Cardiac muscle cell (in vitro differentiated cells and primary cell): Measurements from ENCODE around the gene RERG. TPM values are rescaled to one million over a fixed set of nuclear protein-coding genes. Genes with fewer than 3 reads are reported as not detected.

Experiments used
- DNase-seq, 2 donors: peaks; one replicate each; pipeline versions ENCODE4 v3.0.0 to v3.0.0-alpha.2; 2010 to 2017; ENCODE audit warnings: low read depth in 1 of 2, low spot score in 1 of 2
- H3K27ac ChIP-seq: fragments of 200-600 bp; sonication (generic); 2 replicates; pipeline ENCODE4 v1.5.1; 2016
- H3K27me3 ChIP-seq: fragments of 200-600 bp; sonication (generic); 2 replicates; pipeline ENCODE4 v1.6.0; 2016; ENCODE audit warnings: control low read depth
- H3K36me3 ChIP-seq: fragments of 200-600 bp; sonication (generic); 2 replicates; pipeline ENCODE4 v1.5.1; 2016; ENCODE audit warnings: control low read depth
- H3K4me1 ChIP-seq: fragments of 200-600 bp; sonication (generic); 2 replicates; pipeline ENCODE4 v1.8.1; 2017; ENCODE audit warnings: low read depth, mild to moderate bottlenecking, mixed run types
- H3K4me3 ChIP-seq: fragments of 200-600 bp; sonication (generic); 2 replicates; pipeline ENCODE4 v1.5.1; 2016; ENCODE audit warnings: mild to moderate bottlenecking
- H3K9me3 ChIP-seq: fragments of 200-600 bp; sonication (generic); 2 replicates; pipeline ENCODE4 v1.5.1; 2017; ENCODE audit warnings: low read depth, mild to moderate bottlenecking, control low read depth
- CTCF ChIP-seq: IDR thresholded peaks from 2 replicates; pipeline ENCODE4 v1.5.1; 2012; ENCODE audit warnings: low read depth, mild to moderate bottlenecking, low read length
- polyA plus RNA-seq: library from polyadenylated mRNA; unstranded; fragments of >200 nt; fragmentation: Nextera tagmentation; extraction: Ambion mirVana; gene quantifications from 2 replicates; pipeline ENCODE4 v1.2.1, GENCODE V29; 2016
- total RNA-seq: library from RNA; depleted of rRNA; stranded (reverse); fragments of >200 nt; gene quantifications from 2 replicates; pipeline ENCODE4 v1.2.3, GENCODE V29; 2016

Gene RERG, protein sequence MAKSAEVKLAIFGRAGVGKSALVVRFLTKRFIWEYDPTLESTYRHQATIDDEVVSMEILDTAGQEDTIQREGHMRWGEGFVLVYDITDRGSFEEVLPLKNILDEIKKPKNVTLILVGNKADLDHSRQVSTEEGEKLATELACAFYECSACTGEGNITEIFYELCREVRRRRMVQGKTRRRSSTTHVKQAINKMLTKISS
- total RNA-seq = 12.3 and 14.8 TPM in 2 replicates
- polyA plus RNA-seq = 6.5 and 14.6 TPM in 2 replicates

- Histone ChIP-seq H3K27me3 (peaks cover 15% of the 10 kb centered on the region), H3K9me3 (no peaks in the 10 kb centered on the region), H3K27ac (peak within 1 kb of the TSS; percentile 92), H3K4me3 (peak within 1 kb of the TSS; percentile 35), H3K4me1 (peaks cover 9% of the 10 kb centered on the region), H3K36me3 (no peaks in the 10 kb centered on the region)
- peak; percentile 98 for TF ChIP-seq CTCF
- peak; percentile 87 to 94 for DNase-seq
Measured at GRCh38 chr12:15220915-15221885, at the start of gene RERG. Gene RERG (minus strand): TSS chr12:15221417. CDS start chr12:15217489, 3,928 bp downstream.

DNA sequence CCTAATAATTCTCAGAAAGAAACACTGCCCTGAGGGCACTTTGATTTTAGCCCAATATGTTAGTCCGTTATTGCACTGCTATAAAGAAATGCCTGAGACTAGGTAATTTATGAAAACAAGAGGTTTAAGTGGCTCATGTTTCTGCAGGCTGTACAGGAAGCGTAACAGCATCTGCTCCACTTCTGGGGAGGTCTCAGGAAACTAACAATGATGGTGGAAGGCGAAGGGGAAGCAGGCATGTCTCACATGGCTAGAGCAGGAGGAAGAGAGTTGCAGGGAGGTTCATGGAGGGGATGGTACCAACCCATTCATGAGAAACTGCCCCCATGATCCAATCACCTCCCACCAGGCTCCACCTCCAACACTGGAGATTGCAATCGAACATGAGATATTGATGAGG is 49.4 kb upstream of the RERG start:
- no peak for TF ChIP-seq CTCF
- no peak for DNase-seq
- no peak overlapping the region for H3K27ac ChIP-seq
- no peaks in the 10 kb centered on the region for H3K9me3 ChIP-seq
- no peaks in the 10 kb centered on the region for H3K4me1 ChIP-seq
- H3K27me3 ChIP-seq = no peaks in the 10 kb centered on the region
- H3K36me3 ChIP-seq = no peaks in the 10 kb centered on the region
- H3K4me3 ChIP-seq = no peak overlapping the region

GRCh38 chr12:15268927-15269552 is 47.8 kb upstream of the RERG start:
- TF ChIP-seq CTCF = peak; percentile 85
- peak; percentile 71 to 82 for DNase-seq

DNA sequence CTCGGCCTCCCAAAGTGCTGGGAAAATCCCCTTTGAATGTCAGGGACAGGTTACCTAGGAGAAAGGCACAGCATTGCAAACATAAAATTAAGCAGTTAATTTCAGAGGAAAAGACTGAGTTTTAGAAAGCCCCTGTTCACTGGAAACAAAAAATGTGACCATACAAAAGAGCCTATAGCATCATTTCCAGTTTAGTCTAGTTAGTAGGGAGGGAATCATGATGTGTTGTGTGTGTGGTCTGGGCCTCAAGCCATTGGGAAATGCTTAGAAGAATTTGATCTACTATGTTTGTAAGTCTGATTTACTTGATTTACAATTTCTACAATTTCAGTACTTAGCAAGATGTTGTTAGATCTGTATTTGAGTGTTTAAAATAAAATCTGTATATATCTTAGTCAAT is 47.1 kb upstream of the RERG start:
- H3K27me3 ChIP-seq = no peaks in the 10 kb centered on the region
- no peak overlapping the region for H3K4me3 ChIP-seq
- no peaks in the 10 kb centered on the region for H3K9me3 ChIP-seq
- no peaks in the 10 kb centered on the region for H3K36me3 ChIP-seq
- no peak for TF ChIP-seq CTCF
- no peak for DNase-seq
- H3K4me1 ChIP-seq = no peaks in the 10 kb centered on the region
- no peak overlapping the region for H3K27ac ChIP-seq

More at GRCh38 chr12:15268927-15269552, 47.8 kb upstream of the RERG start:
- H3K9me3 ChIP-seq = no peaks in the 10 kb centered on the region
- H3K36me3 ChIP-seq = no peaks in the 10 kb centered on the region
- no peaks in the 10 kb centered on the region for H3K27me3 ChIP-seq
- no peaks in the 10 kb centered on the region for H3K4me1 ChIP-seq
- H3K27ac ChIP-seq = no peak overlapping the region
- no peak overlapping the region for H3K4me3 ChIP-seq

GRCh38 chr12:15265875-15266274 is 44.7 kb upstream of the RERG start:
- Histone ChIP-seq H3K9me3 (no peaks in the 10 kb centered on the region), H3K4me1 (no peaks in the 10 kb centered on the region), H3K36me3 (no peaks in the 10 kb centered on the region), H3K27me3 (no peaks in the 10 kb centered on the region), H3K4me3 (no peak overlapping the region), H3K27ac (no peak overlapping the region)
- TF ChIP-seq CTCF = no peak
- DNase-seq = peak in 1 of 2 donors; percentile 21
